ENCODE results near the gene KIAA1958. TPM values are rescaled to one million over a fixed set of nuclear protein-coding genes. Genes with fewer than 3 reads are reported as not detected.

KIAA1958 gene
- polyA plus RNA-seq, 3 donors: 1.9 to 4.2 (median 1.9) TPM

- Histone ChIP-seq H3K27ac (ENCODE audit: low read depth in 1 of 2, low read length in 2 of 2) (no peak overlapping the region), H3K36me3 (replicated peaks in 1 of 2; ENCODE audit: control insufficient read depth in 1 of 2, insufficient read depth in 2 of 2, low read length in 2 of 2) (peaks cover 0 to 15% of the 10 kb centered on the region in 2 donors), H4K20me1 (ENCODE audit: insufficient read depth, low read length) (no peaks in the 10 kb centered on the region), H3K79me2 (ENCODE audit: insufficient read depth, low read length) (peaks cover 3% of the 10 kb centered on the region), H3K4me3 (replicated peaks in 1 of 3; ENCODE audit: low read depth in 2 of 3, low read length in 3 of 3) (no peak overlapping the region), H2AFZ (ENCODE audit: insufficient read depth, low read depth, low read length, poor library complexity, severe bottlenecking) (no peak overlapping the region), H3K9me3 (replicated peaks in 1 of 2; ENCODE audit: control insufficient read depth in 1 of 2, insufficient read depth in 1 of 2, low read length in 2 of 2) (no peaks in the 10 kb centered on the region), H3K4me1 (ENCODE audit: control insufficient read depth in 1 of 2, insufficient read depth in 2 of 2, low read length in 2 of 2) (no peaks in the 10 kb centered on the region), H3K4me2 (replicated peaks; ENCODE audit: extremely low read depth, low read length, poor library complexity, severe bottlenecking) (no peak overlapping the region), H3K27me3 (ENCODE audit: control insufficient read depth in 2 of 2, insufficient read depth in 2 of 2, low read length in 2 of 2) (no peaks in the 10 kb centered on the region), H3K9ac (ENCODE audit: insufficient read depth, low read length, poor library complexity, severe bottlenecking) (no peak overlapping the region)
- intact Hi-C loops (cut with micrococcal nuclease): no loop called here
- peaks cover 13 to 14% of the 10 kb centered on the region in 2 donors for H3K36me3 Mint-ChIP-seq
- DNase-seq: no peak
- H3K4me3 Mint-ChIP-seq: no peak overlapping the region
- H3K27ac Mint-ChIP-seq: no peak overlapping the region
- no peaks in the 10 kb centered on the region for H3K9me3 Mint-ChIP-seq
- TF ChIP-seq, protein P1, sequence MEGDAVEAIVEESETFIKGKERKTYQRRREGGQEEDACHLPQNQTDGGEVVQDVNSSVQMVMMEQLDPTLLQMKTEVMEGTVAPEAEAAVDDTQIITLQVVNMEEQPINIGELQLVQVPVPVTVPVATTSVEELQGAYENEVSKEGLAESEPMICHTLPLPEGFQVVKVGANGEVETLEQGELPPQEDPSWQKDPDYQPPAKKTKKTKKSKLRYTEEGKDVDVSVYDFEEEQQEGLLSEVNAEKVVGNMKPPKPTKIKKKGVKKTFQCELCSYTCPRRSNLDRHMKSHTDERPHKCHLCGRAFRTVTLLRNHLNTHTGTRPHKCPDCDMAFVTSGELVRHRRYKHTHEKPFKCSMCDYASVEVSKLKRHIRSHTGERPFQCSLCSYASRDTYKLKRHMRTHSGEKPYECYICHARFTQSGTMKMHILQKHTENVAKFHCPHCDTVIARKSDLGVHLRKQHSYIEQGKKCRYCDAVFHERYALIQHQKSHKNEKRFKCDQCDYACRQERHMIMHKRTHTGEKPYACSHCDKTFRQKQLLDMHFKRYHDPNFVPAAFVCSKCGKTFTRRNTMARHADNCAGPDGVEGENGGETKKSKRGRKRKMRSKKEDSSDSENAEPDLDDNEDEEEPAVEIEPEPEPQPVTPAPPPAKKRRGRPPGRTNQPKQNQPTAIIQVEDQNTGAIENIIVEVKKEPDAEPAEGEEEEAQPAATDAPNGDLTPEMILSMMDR (IDR thresholded peaks at IDR 0.05): no peak
- peaks cover 0 to 3% (median 0%) of the 10 kb centered on the region in 3 donors for H3K27me3 Mint-ChIP-seq (ENCODE audit: low read depth in 3 of 3)
- WGBS (ENCODE audit: insufficient coverage): 100% methylated on average over 6 of the region's 6 CpGs
- H3K4me1 Mint-ChIP-seq: peaks cover 4% of the 10 kb centered on the region
Observed at GRCh38 chr9:112570671-112571167, 84.1 kb downstream of the KIAA1958 start.

DNA sequence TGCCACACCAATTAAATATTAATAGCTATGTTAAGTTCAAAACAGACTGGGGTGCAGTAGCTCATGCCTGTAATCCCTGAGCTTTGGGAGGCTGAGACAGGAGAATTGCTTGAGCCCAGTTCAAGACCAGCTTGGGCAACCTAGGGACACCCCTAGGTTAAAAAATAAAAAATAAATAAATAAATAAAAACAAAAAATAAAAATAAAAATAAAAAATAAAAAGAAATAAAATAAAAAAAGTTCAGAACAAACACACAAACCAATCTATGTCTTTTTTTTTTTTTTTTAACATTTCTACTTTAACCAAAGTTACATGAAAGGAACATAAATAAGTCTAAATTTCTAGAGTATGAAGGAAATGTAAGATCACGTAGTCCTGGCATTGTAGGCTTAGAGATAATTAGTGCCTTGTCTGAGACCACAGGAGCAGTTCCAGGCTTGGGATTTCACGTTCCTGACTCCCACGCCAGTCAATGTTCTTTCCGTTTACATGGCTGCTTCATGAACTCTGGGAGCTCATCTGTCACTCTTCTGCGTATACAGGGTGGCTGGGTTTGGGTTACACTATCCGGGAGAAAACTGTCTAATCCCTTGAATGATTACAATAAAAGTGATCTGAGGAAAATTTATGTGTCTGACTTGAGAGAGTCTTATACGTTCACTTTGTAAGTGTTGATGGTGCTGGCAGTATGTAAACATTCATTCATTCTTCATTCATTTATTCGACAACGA, 85.2 kb downstream of the KIAA1958 start:
- H3K27me3 Mint-ChIP-seq (ENCODE audit: low read depth in 3 of 3): peaks cover 0 to 3% (median 0%) of the 10 kb centered on the region in 3 donors
- H3K9me3 Mint-ChIP-seq: peaks cover 0 to 2% (median 0%) of the 10 kb centered on the region in 7 donors
- H4K20me1 ChIP-seq (ENCODE audit: insufficient read depth, low read length): no peaks in the 10 kb centered on the region
- H3K9ac ChIP-seq (ENCODE audit: insufficient read depth, low read length, poor library complexity, severe bottlenecking): no peak overlapping the region
- no peak overlapping the region for H3K27ac Mint-ChIP-seq
- peaks cover 4% of the 10 kb centered on the region for H3K4me1 Mint-ChIP-seq
- H3K27ac ChIP-seq (ENCODE audit: low read depth in 1 of 2, low read length in 2 of 2): no peak overlapping the region
- H3K79me2 ChIP-seq (ENCODE audit: insufficient read depth, low read length): peaks cover 3% of the 10 kb centered on the region
- DNase-seq: no peak
- 94% methylated on average over 4 of the region's 9 CpGs for WGBS (ENCODE audit: insufficient coverage)
- no peaks in the 10 kb centered on the region for H3K4me1 ChIP-seq (ENCODE audit: control insufficient read depth in 1 of 2, insufficient read depth in 2 of 2, low read length in 2 of 2)
- TF ChIP-seq, protein P1 (IDR thresholded peaks at IDR 0.05): no peak
- peaks cover 0 to 18% of the 10 kb centered on the region in 2 donors for H3K36me3 ChIP-seq (replicated peaks in 1 of 2; ENCODE audit: control insufficient read depth in 1 of 2, insufficient read depth in 2 of 2, low read length in 2 of 2)
- H3K4me3 Mint-ChIP-seq: no peak overlapping the region
- no peak overlapping the region for H3K4me2 ChIP-seq (replicated peaks; ENCODE audit: extremely low read depth, low read length, poor library complexity, severe bottlenecking)
- peaks cover 15 to 21% of the 10 kb centered on the region in 2 donors for H3K36me3 Mint-ChIP-seq
- no peak overlapping the region for H3K4me3 ChIP-seq (replicated peaks in 1 of 3; ENCODE audit: low read depth in 2 of 3, low read length in 3 of 3)
- intact Hi-C loops (cut with micrococcal nuclease): no loop called here
- no peak overlapping the region for H2AFZ ChIP-seq (ENCODE audit: insufficient read depth, low read depth, low read length, poor library complexity, severe bottlenecking)
- H3K9me3 ChIP-seq (replicated peaks in 1 of 2; ENCODE audit: control insufficient read depth in 1 of 2, insufficient read depth in 1 of 2, low read length in 2 of 2): no peaks in the 10 kb centered on the region
- H3K27me3 ChIP-seq (ENCODE audit: control insufficient read depth in 2 of 2, insufficient read depth in 2 of 2, low read length in 2 of 2): no peaks in the 10 kb centered on the region

All from CD14-positive monocyte (primary cell).